SK-N-SH (cell line): ENCODE data around the gene EIF3B. TPM values are rescaled to one million over a fixed set of nuclear protein-coding genes. Genes with fewer than 3 reads are reported as not detected.

Source experiments
- CTCF ChIA-PET: fragments of 300-600, 350-600 bp; formaldehyde crosslinking; extraction: SDS; loops from one replicate; lab custom pipeline; 2021; lab: Yijun Ruan, JAX
- POLR2A ChIA-PET: fragments of 350-600 bp; sonication (Branson Sonifier 250); formaldehyde crosslinking; extraction: SDS; loops from one replicate; lab custom pipeline; 2020; ENCODE audit warnings: antibody characterized with exemption, inconsistent platforms; lab: Yijun Ruan, JAX
- DNase-seq: peaks from one replicate; pipeline ENCODE4 v3.0.0; 2012
- H2AFZ ChIP-seq: fragments of 200-600 bp; sonication (generic); 2 replicates; pipeline ENCODE4 v1.8.1; 2016; ENCODE audit warnings: antibody characterized with exemption, mild to moderate bottlenecking, low read depth
- H3F3A ChIP-seq: fragments of 200-600 bp; sonication (generic); replicated peaks from 2 replicates; pipeline ENCODE3; 2016; ENCODE audit warnings: antibody characterized with exemption, mild to moderate bottlenecking; ENCODE audit not compliant: insufficient read depth
- H3K27ac ChIP-seq, 2 experiments: fragments of 200-500 bp in 1 of 2; fragments of 200-600 bp in 1 of 2; sonication (Bioruptor generic) in 1 of 2; sonication (generic), shearing (Covaris generic) in 1 of 2; 2 replicates each; pipeline versions ENCODE4 v1.5.1 to v1.6.1; 2014 to 2016; ENCODE audit warnings: low read depth in 2 of 2, inconsistent platforms in 1 of 2, low read length in 1 of 2, mild to moderate bottlenecking in 1 of 2, mixed read lengths in 1 of 2
- H3K27me3 ChIP-seq: fragments of 200-600 bp; sonication (generic), shearing (Covaris generic); 2 replicates; pipeline ENCODE4 v1.6.1; 2016; ENCODE audit warnings: mixed run types; ENCODE audit not compliant: insufficient read depth
- H3K36me3 ChIP-seq, 2 experiments: fragments of 200-500 bp in 1 of 2; fragments of 200-600 bp in 1 of 2; sonication (Bioruptor generic) in 1 of 2; sonication (generic) in 1 of 2; replicated peaks in 1 of 2; 2 replicates each; pipeline versions ENCODE3 to v1.5.1; 2014 to 2016; ENCODE audit warnings: low read length in 1 of 2, mild to moderate bottlenecking in 1 of 2; ENCODE audit not compliant: insufficient read depth in 2 of 2, control insufficient read depth in 1 of 2
- H3K4me1 ChIP-seq, 2 experiments: fragments of 200-500 bp in 1 of 2; fragments of 200-600 bp in 1 of 2; sonication (Bioruptor generic) in 1 of 2; sonication (generic), shearing (Covaris generic) in 1 of 2; 2 replicates each; pipeline versions ENCODE4 v1.5.1 to v1.6.1; 2014 to 2016; ENCODE audit warnings: low read depth in 1 of 2, low read length in 1 of 2, mixed run types in 1 of 2; ENCODE audit not compliant: insufficient read depth in 2 of 2, control insufficient read depth in 1 of 2
- H3K4me2 ChIP-seq: fragments of 200-600 bp; sonication (generic), shearing (Covaris generic); 2 replicates; pipeline ENCODE4 v1.6.1; 2017; ENCODE audit warnings: mixed run types
- H3K4me3 ChIP-seq, 2 experiments: fragments of 200-500 bp in 1 of 2; fragments of 200-600 bp in 1 of 2; sonication (Bioruptor generic) in 1 of 2; sonication (generic), shearing (Covaris generic) in 1 of 2; 2 replicates each; pipeline versions ENCODE4 v1.5.1 to v1.8.1; 2014 to 2016; ENCODE audit warnings: low read depth in 2 of 2, inconsistent platforms in 1 of 2, low read length in 1 of 2, mild to moderate bottlenecking in 1 of 2, mixed read lengths in 1 of 2, moderate library complexity in 1 of 2
- H3K79me2 ChIP-seq: fragments of 200-600 bp; sonication (generic); 2 replicates; pipeline ENCODE4 v1.8.1; 2017; ENCODE audit warnings: mild to moderate bottlenecking; ENCODE audit not compliant: insufficient read depth
- H3K9ac ChIP-seq: fragments of 200-600 bp; sonication (generic); 2 replicates; pipeline ENCODE4 v1.6.1; 2017; ENCODE audit warnings: mixed run types
- H3K9me2 ChIP-seq: fragments of 200-600 bp; sonication (generic); 2 replicates; pipeline ENCODE4 v1.6.1; 2017; ENCODE audit warnings: mixed run types
- H3K9me3 ChIP-seq: fragments of 200-600 bp; sonication (generic); 2 replicates; pipeline ENCODE4 v1.6.1; 2017; ENCODE audit warnings: mixed run types, mild to moderate bottlenecking, moderate library complexity
- H4K20me1 ChIP-seq: fragments of 200-600 bp; sonication (generic); 2 replicates; pipeline ENCODE4 v1.6.1; 2017; ENCODE audit warnings: mild to moderate bottlenecking, mixed run types; ENCODE audit not compliant: insufficient read depth
- CHD2 ChIP-seq: fragments of 150-350 bp; IDR thresholded peaks from 2 replicates; pipeline ENCODE4 v1.6.1; 2018; ENCODE audit warnings: low read length; ENCODE audit not compliant: partially characterized antibody
- CTCF ChIP-seq: fragments of 200-600 bp; sonication (generic); IDR thresholded peaks from 2 replicates; pipeline ENCODE4 v1.6.1; 2017; ENCODE audit warnings: antibody characterized with exemption, mild to moderate bottlenecking, moderate library complexity
- EZH2phosphoT487 ChIP-seq: fragments of 200-600 bp; sonication (generic); IDR thresholded peaks from 2 replicates; pipeline ENCODE4 v1.6.1; 2017; ENCODE audit warnings: low read depth, mixed run types, mild to moderate bottlenecking, antibody characterized with exemption, moderate library complexity, borderline replicate concordance
- FOSL2 ChIP-seq: IDR thresholded peaks from 2 replicates; pipeline ENCODE4 v1.4.0; 2012; ENCODE audit warnings: low read depth, mild to moderate bottlenecking, moderate library complexity, borderline replicate concordance
- FOXM1 ChIP-seq: IDR thresholded peaks from 2 replicates; pipeline ENCODE4 v1.4.0; 2012; ENCODE audit warnings: low read depth, mild to moderate bottlenecking
- GATA2 ChIP-seq: sonication (generic); formaldehyde crosslinking; IDR thresholded peaks from 2 replicates; pipeline ENCODE4 v1.5.0; 2020; ENCODE audit warnings: mild to moderate bottlenecking, missing genetic modification reagents
- JUND ChIP-seq: IDR thresholded peaks from 2 replicates; pipeline ENCODE4 v1.4.0; 2012
- NRF1 ChIP-seq: IDR thresholded peaks from 2 replicates; pipeline ENCODE4 v1.6.1; 2012; ENCODE audit warnings: low read depth, mild to moderate bottlenecking, low read length
- PBX3 ChIP-seq: IDR thresholded peaks from 2 replicates; pipeline ENCODE4; 2012
- RAD21 ChIP-seq: IDR thresholded peaks from 2 replicates; pipeline ENCODE4 v1.6.1; 2012; ENCODE audit warnings: mild to moderate bottlenecking, low read length
- RCOR1 ChIP-seq: fragments of 150-350 bp; IDR thresholded peaks from 2 replicates; pipeline ENCODE4 v1.6.1; 2017; ENCODE audit warnings: antibody characterized with exemption, low read length
- RXRA ChIP-seq: IDR thresholded peaks from 2 replicates; pipeline ENCODE4 v1.4.0; 2012; ENCODE audit warnings: low read depth, mild to moderate bottlenecking, borderline replicate concordance
- SIN3A ChIP-seq: IDR thresholded peaks from 2 replicates; pipeline ENCODE4 v1.6.1; 2012; ENCODE audit warnings: low read depth, mild to moderate bottlenecking, low read length, moderate library complexity, borderline replicate concordance
- TEAD4 ChIP-seq: IDR thresholded peaks from 2 replicates; pipeline ENCODE4 v1.4.0; 2012; ENCODE audit warnings: mild to moderate bottlenecking, borderline replicate concordance; ENCODE audit not compliant: insufficient read depth
- USF1 ChIP-seq: IDR thresholded peaks from 2 replicates; pipeline ENCODE4 v1.4.0; 2012; ENCODE audit warnings: low read depth, borderline replicate concordance
- YY1 ChIP-seq: IDR thresholded peaks from 2 replicates; pipeline ENCODE4 v1.4.0; 2012; ENCODE audit warnings: low read depth, mild to moderate bottlenecking
- WGBS: methylation state at CpG from one replicate; pipeline ENCODE4 v1.1.6; 2017; ENCODE audit warnings: low lambda C conversion rate; 5-methylcytosine and 5-hydroxymethylcytosine counted together
- polyA plus RNA-seq, 3 experiments: library from polyadenylated mRNA; depleted of rRNA; stranded (reverse); fragments of >200 nt; gene quantifications; 2 replicates each; pipeline ENCODE4 v1.2.3, GENCODE V29; 2012

Gene EIF3B
- polyA plus RNA-seq, 1 of the 3 experiments (the other 2 are of a cell fraction), result 151 TPM

- TF ChIP-seq FOSL2, result no peak
- TF ChIP-seq, all 33 proteins: peak for 0
Observed at GRCh38 chr7:2312267-2312929, 42.2 kb upstream of the EIF3B start (continued).

- Histone ChIP-seq H3K27me3 (no peaks in the 10 kb centered on the region), H3K9ac (peak overlapping the region; percentile 87), H3K9me2 (no peaks in the 10 kb centered on the region), H3K4me3 (peak overlapping the region; percentile 60 to 98), H4K20me1 (no peaks in the 10 kb centered on the region), H3K27ac (peak overlapping the region; percentile 2 to 22; a peak in 3 of 4 replicates), H3K36me3 (no peaks in the 10 kb centered on the region), H3F3A (peaks cover 7% of the 10 kb centered on the region), H3K4me2 (peak overlapping the region; percentile 97), H3K79me2 (peaks cover 53% of the 10 kb centered on the region), H3K4me1 (peaks cover 0 to 3% of the 10 kb centered on the region in 2 experiments; a peak in 1 of 4 replicates), H2AFZ (peak overlapping the region; percentile 85), H3K9me3 (no peaks in the 10 kb centered on the region)
- WGBS, result 20% methylated on average over 39 of the region's 42 CpGs
- ChIA-PET CTCF (interaction anchor here (0.7 to 1.3 kb wide), 2 partner anchors 15 to 78 kb away, joined by 3 read pairs; no protein-coding TSS in a partner anchor), POLR2A (interaction anchor here (0.7 to 1.2 kb wide), 2 partner anchors 53 to 71 kb away, joined by 3 to 4 read pairs; partner anchors contain the start of gene NUDT1)
- no peak for DNase-seq
- TF ChIP-seq CHD2 (no peak), SIN3A (0 out of 2 replicates have a peak, but pooled peaks have one; percentile 11), NRF1 (no peak), RCOR1 (no peak)
Observed at GRCh38 chr7:2313450-2314208, 41.0 kb upstream of the EIF3B start.

- Histone ChIP-seq H3K9ac (peak within 1 kb of the TSS; percentile 87), H3K27ac (peak within 1 kb of the TSS; percentile 2 to 22; a peak in 3 of 4 replicates), H3K36me3 (no peaks in the 10 kb centered on the region), H2AFZ (peak within 1 kb of the TSS; percentile 85), H3K4me2 (peak within 1 kb of the TSS; percentile 97), H3K9me3 (no peaks in the 10 kb centered on the region), H3K79me2 (peaks cover 46% of the 10 kb centered on the region), H3K27me3 (no peaks in the 10 kb centered on the region), H3F3A (peaks cover 7% of the 10 kb centered on the region), H3K4me1 (peaks cover 0 to 3% of the 10 kb centered on the region in 2 experiments; a peak in 1 of 4 replicates), H4K20me1 (no peaks in the 10 kb centered on the region), H3K9me2 (no peaks in the 10 kb centered on the region), H3K4me3 (peak within 1 kb of the TSS; percentile 60 to 98)
- CTCF ChIA-PET, result interaction anchor here (1.3 kb wide), 1 partner anchor 16 kb away, joined by 3 read pairs; no protein-coding TSS in a partner anchor
- 1% methylated on average over 24 of the region's 78 CpGs for WGBS
- peak; percentile 100 for DNase-seq
- POLR2A ChIA-PET, result interaction anchor here (0.7 to 1.2 kb wide), 2 partner anchors 54 to 72 kb away, joined by 3 to 4 read pairs; partner anchors contain the start of gene NUDT1
- TF ChIP-seq EZH2phosphoT487, result no peak
- TF ChIP-seq JUND, result no peak
- no peak for TF ChIP-seq RXRA
- peak; percentile 5; the same call in 1 of the 2 replicates for TF ChIP-seq RAD21
- no peak for TF ChIP-seq TEAD4
- TF ChIP-seq RCOR1, result no peak
- TF ChIP-seq YY1, result no peak
- no peak for TF ChIP-seq CTCF
- no peak for TF ChIP-seq GATA2
- TF ChIP-seq USF1, result peak; percentile 93
- no peak for TF ChIP-seq FOXM1
- no peak for TF ChIP-seq PBX3
- no peak for TF ChIP-seq CHD2
Observed at GRCh38 chr7:2314209-2314955, 40.2 kb upstream of the EIF3B start, which contains the start of gene SNX8. Gene SNX8, minus strand, starts transcription at chr7:2314441. Its CDS starts 20 bp downstream, at chr7:2314421.
